K562 (cell line): Measurements from ENCODE around the gene CHST2.

Source experiments
- EGR1 ChIP-seq: fragments of 450-650 bp; conservative IDR thresholded peaks from 2 replicates; pipeline ENCODE4 v1.6.1; 2017; ENCODE audit warnings: mild to moderate bottlenecking
- LCOR ChIP-seq: sonication (generic); formaldehyde crosslinking; IDR thresholded peaks from 2 replicates; pipeline ENCODE4 v1.8.0; 2022; ENCODE audit warnings: mild to moderate bottlenecking, missing genetic modification reagents
- NFRKB ChIP-seq: fragments of 450-650 bp; IDR thresholded peaks from 2 replicates; pipeline ENCODE4 v1.6.1; 2016; ENCODE audit warnings: low read depth
- PHF8 ChIP-seq: fragments of 200-600 bp; sonication (generic); IDR thresholded peaks from 2 replicates; pipeline ENCODE4 v1.6.1; 2012; ENCODE audit warnings: mixed run types, mild to moderate bottlenecking, inconsistent platforms, low read length, moderate library complexity, borderline replicate concordance
- POLR2A ChIP-seq: fragments of 450-650 bp; conservative IDR thresholded peaks from 2 replicates; pipeline ENCODE4 v1.6.1; 2016
- POLR2AphosphoS5 ChIP-seq: IDR thresholded peaks from 2 replicates; pipeline ENCODE4 v1.6.1; 2011; ENCODE audit warnings: mild to moderate bottlenecking, low read depth, low read length, moderate library complexity; ENCODE audit not compliant: control insufficient read depth, insufficient read depth
- SIN3A ChIP-seq, 2 experiments: fragments of 150-350 bp in 1 of 2; IDR thresholded peaks; 2 replicates each; pipeline ENCODE4 v1.6.1; 2011 to 2016; ENCODE audit warnings: borderline replicate concordance in 2 of 2, low read depth in 2 of 2, low read length in 2 of 2, mild to moderate bottlenecking in 2 of 2, moderate library complexity in 2 of 2; ENCODE audit not compliant: control insufficient read depth in 1 of 2
- SMC3 ChIP-seq: conservative IDR thresholded peaks from 2 replicates; pipeline ENCODE4 v1.6.1; 2011; ENCODE audit warnings: low read depth, low read length, improper control_type of control experiment; ENCODE audit not compliant: insufficient read depth
- TAF15 ChIP-seq: fragments of 200-400 bp; formaldehyde crosslinking; IDR thresholded peaks from 2 replicates; pipeline ENCODE4 v1.6.1; 2017; ENCODE audit warnings: mild to moderate bottlenecking, low read depth, low read length, moderate library complexity
- TF ChIP-seq, protein P1 (sequence below): sonication (generic); formaldehyde crosslinking; IDR thresholded peaks from 2 replicates; pipeline ENCODE4 v1.8.0; 2022; ENCODE audit warnings: mild to moderate bottlenecking, low read depth, missing genetic modification reagents
- TF ChIP-seq, protein P2 (sequence below), 3 experiments: IDR thresholded peaks in 2 of 3; conservative IDR thresholded peaks in 1 of 3; 2 replicates each; pipeline ENCODE4 v1.5.1; 2011 to 2012; ENCODE audit warnings: low read length in 3 of 3, mild to moderate bottlenecking in 3 of 3, control low read depth in 2 of 3, improper control_type of control experiment in 1 of 3, inconsistent platforms in 1 of 3, low read depth in 1 of 3, mixed read lengths in 1 of 3, moderate library complexity in 1 of 3; ENCODE audit not compliant: insufficient read depth in 2 of 3
- TF ChIP-seq, protein P3 (sequence below), 2 experiments: fragments of 450-650 bp in 1 of 2; sonication (generic) in 1 of 2; formaldehyde crosslinking in 1 of 2; IDR thresholded peaks in 1 of 2; conservative IDR thresholded peaks in 1 of 2; 2 replicates each; pipeline versions ENCODE4 v1.6.1 to v1.8.1; 2016 to 2023; ENCODE audit warnings: mild to moderate bottlenecking in 2 of 2, moderate library complexity in 2 of 2, inconsistent platforms in 1 of 2, missing genetic modification reagents in 1 of 2
- TF ChIP-seq, protein P4 (sequence below), 3 experiments: fragments of 200-800 bp in 1 of 3; fragments of 250-450 bp in 1 of 3; fragments of 450-650 bp in 1 of 3; sonication (Bioruptor Pico) in 1 of 3; sonication (Bioruptor generic) in 1 of 3; formaldehyde crosslinking in 1 of 3; IDR thresholded peaks; 2 replicates each; pipeline versions ENCODE4 v1.6.1 to v1.8.0; 2016 to 2022; ENCODE audit warnings: mild to moderate bottlenecking in 2 of 3, missing genetic modification characterization in 2 of 3, missing compliant biosample characterization in 1 of 3, moderate library complexity in 1 of 3

DNA sequence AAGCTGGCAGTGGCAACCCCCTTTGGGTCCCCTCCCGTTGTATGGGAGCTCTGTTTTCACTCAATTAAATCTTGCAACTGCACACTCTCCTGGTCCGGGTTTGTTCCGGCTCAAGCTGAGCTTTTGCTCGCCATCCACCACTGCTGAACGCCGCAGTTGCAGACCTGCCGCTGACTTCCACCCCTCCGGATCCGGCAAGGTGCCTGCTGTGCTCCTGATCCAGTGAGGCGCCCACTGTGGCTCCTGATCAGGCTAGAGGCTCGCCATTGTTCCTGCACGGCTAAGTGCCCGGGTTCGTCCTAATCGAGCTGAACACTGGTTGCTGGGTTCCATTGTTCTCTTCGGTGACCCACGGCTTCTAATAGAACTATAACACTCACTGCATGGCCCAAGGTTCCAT, 22.8 kb downstream of the CHST2 start:
- TF ChIP-seq SMC3 = no peak
- TF ChIP-seq SIN3A (IDR thresholded peaks at IDR 0.05; ENCODE audit: borderline replicate concordance in 2 of 2, control insufficient read depth in 1 of 2, low read depth in 2 of 2, low read length in 2 of 2) = no peak
- TF ChIP-seq, protein P1, sequence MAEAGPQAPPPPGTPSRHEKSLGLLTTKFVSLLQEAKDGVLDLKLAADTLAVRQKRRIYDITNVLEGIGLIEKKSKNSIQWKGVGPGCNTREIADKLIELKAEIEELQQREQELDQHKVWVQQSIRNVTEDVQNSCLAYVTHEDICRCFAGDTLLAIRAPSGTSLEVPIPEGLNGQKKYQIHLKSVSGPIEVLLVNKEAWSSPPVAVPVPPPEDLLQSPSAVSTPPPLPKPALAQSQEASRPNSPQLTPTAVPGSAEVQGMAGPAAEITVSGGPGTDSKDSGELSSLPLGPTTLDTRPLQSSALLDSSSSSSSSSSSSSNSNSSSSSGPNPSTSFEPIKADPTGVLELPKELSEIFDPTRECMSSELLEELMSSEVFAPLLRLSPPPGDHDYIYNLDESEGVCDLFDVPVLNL (CRISPR knock-in tag) = no peak
- no peak for TF ChIP-seq NFRKB
- TF ChIP-seq TAF15 = no peak
- TF ChIP-seq, protein P2, sequence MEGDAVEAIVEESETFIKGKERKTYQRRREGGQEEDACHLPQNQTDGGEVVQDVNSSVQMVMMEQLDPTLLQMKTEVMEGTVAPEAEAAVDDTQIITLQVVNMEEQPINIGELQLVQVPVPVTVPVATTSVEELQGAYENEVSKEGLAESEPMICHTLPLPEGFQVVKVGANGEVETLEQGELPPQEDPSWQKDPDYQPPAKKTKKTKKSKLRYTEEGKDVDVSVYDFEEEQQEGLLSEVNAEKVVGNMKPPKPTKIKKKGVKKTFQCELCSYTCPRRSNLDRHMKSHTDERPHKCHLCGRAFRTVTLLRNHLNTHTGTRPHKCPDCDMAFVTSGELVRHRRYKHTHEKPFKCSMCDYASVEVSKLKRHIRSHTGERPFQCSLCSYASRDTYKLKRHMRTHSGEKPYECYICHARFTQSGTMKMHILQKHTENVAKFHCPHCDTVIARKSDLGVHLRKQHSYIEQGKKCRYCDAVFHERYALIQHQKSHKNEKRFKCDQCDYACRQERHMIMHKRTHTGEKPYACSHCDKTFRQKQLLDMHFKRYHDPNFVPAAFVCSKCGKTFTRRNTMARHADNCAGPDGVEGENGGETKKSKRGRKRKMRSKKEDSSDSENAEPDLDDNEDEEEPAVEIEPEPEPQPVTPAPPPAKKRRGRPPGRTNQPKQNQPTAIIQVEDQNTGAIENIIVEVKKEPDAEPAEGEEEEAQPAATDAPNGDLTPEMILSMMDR (IDR thresholded peaks at IDR 0.05 in 2 of 3, conservative IDR thresholded peaks at IDR 0.05 in 1 of 3; ENCODE audit: insufficient read depth in 2 of 3, low read depth in 1 of 3, low read length in 3 of 3) = no peak
- no peak for TF ChIP-seq POLR2A
- no peak for TF ChIP-seq EGR1
- TF ChIP-seq, protein P3, sequence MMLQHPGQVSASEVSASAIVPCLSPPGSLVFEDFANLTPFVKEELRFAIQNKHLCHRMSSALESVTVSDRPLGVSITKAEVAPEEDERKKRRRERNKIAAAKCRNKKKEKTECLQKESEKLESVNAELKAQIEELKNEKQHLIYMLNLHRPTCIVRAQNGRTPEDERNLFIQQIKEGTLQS (IDR thresholded peaks at IDR 0.05) = no peak
- TF ChIP-seq, protein P3 (CRISPR knock-in tag; conservative IDR thresholded peaks at IDR 0.05) = no peak
- TF ChIP-seq LCOR (CRISPR knock-in tag) = no peak
- no peak for TF ChIP-seq POLR2AphosphoS5
- TF ChIP-seq PHF8 = no peak
- TF ChIP-seq, protein P4, sequence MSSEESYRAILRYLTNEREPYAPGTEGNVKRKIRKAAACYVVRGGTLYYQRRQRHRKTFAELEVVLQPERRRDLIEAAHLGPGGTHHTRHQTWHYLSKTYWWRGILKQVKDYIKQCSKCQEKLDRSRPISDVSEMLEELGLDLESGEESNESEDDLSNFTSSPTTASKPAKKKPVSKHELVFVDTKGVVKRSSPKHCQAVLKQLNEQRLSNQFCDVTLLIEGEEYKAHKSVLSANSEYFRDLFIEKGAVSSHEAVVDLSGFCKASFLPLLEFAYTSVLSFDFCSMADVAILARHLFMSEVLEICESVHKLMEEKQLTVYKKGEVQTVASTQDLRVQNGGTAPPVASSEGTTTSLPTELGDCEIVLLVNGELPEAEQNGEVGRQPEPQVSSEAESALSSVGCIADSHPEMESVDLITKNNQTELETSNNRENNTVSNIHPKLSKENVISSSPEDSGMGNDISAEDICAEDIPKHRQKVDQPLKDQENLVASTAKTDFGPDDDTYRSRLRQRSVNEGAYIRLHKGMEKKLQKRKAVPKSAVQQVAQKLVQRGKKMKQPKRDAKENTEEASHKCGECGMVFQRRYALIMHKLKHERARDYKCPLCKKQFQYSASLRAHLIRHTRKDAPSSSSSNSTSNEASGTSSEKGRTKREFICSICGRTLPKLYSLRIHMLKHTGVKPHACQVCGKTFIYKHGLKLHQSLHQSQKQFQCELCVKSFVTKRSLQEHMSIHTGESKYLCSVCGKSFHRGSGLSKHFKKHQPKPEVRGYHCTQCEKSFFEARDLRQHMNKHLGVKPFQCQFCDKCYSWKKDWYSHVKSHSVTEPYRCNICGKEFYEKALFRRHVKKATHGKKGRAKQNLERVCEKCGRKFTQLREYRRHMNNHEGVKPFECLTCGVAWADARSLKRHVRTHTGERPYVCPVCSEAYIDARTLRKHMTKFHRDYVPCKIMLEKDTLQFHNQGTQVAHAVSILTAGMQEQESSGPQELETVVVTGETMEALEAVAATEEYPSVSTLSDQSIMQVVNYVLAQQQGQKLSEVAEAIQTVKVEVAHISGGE (CRISPR knock-in tag; IDR thresholded peaks at IDR 0.05) = no peak
